MM.1S (cell line): Measurements from ENCODE around the gene ZNF324.

Experiments used
- CTCF ChIP-seq: fragments of 300-600 bp; sonication (generic); IDR thresholded peaks from 2 replicates; pipeline ENCODE4 v1.5.1; 2016; ENCODE audit warnings: antibody characterized with exemption, low read length, mixed read lengths
- EZH2phosphoT487 ChIP-seq: fragments of 300-600 bp; sonication (generic); IDR thresholded peaks from 2 replicates; pipeline ENCODE4 v1.6.1; 2018; ENCODE audit warnings: antibody characterized with exemption, low read length

DNA sequence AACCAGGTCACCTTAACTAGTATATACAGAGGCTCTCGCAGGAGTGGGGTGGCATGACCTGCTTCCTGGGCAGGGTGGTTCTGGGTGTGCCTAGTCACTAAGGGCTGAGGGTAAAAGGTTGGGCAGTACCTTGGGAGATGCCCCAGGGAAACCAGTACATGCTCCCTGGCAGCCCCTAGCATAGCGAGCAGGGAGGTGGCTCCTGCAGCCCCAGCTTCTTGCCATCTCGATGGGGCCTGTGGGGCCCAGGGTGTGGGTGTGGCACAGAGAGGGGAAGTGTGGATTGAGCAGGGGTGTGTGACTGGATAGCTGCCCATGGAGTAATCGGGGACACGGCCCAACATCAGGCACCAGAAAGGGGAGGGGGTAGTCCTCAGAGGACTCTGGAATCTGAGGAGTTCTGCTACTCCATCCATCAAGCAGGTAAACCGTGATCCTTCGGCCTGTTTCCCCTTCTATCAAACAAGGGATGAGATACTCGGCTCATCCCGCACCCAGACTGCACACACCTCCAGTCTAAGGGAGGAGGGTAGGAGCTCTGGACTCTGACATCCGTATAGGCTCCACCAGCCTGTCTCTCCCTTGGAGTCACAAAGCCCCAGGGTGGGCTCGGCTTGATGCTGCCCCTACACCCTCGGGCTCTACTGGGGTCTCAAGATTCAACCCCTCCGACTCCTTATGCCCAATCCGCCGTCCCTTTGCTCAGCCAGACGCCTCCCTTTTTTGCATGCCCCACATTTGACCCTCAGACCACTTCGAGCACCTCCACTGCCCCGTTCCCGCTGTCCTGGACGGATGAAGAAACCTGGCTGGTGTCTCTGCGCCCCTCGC lies 51.6 kb downstream of the ZNF324 start:
- TF ChIP-seq CTCF (peak; percentile 23; the same call in 1 of the 2 replicates), EZH2phosphoT487 (no peak)
